Measurements from ENCODE around the gene AK4.
"Not testable (repeated sequence)": the region's sequence is repeated elsewhere in the genome, so short reads cannot be mapped to it uniquely, and the experiment has no call there.

The AK4 gene

DNA sequence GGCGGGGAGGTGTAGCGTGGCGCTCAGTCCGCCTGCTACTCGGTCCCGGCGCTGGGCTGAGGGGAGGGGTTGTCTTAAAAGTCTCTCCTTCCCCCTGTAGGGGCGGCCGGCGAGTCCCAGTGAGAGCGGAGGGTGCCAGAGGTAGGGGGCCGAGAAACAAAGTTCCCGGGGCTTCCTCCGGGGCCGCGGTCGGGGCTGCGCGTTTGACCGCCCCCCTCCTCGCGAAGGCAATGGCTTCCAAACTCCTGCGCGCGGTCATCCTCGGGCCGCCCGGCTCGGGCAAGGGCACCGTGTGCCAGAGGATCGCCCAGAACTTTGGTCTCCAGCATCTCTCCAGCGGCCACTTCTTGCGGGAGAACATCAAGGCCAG is at the start of gene AK4:
Gene AK4 (plus strand): TSS at position 26 of the 370 bp plus-strand sequence. CDS start 205 bp downstream, at position 231.
- in situ Hi-C loops (cut with MboI; ENCODE audit: low pct_unique_long_range_greater_than_20kb, low sequenced_read_pairs); DNase-seq: not testable (repeated sequence)

DNA sequence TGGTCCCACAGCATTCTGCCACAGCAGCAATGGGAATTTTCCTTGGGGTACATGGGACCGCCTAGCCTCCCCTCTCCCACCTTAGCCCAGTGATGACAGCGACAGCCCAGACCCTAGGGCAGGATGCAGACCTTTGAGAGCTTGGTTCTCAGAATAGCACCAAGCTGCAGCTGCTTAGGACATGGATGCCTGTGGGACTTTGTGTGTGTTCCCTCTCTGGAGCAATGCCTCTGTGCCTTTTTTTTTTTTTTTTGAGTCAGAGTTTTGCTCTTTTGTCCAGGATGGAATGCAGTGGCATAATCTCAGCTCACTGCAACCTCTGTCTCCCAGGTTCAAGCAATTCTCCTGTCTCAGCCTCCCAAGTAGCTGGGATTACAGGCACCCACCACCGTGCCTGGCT is 44.2 kb upstream of the AK4 start:
- in situ Hi-C loops (cut with MboI; ENCODE audit: low pct_unique_long_range_greater_than_20kb, low sequenced_read_pairs), result no loop called here
- no peak for DNase-seq

DNA sequence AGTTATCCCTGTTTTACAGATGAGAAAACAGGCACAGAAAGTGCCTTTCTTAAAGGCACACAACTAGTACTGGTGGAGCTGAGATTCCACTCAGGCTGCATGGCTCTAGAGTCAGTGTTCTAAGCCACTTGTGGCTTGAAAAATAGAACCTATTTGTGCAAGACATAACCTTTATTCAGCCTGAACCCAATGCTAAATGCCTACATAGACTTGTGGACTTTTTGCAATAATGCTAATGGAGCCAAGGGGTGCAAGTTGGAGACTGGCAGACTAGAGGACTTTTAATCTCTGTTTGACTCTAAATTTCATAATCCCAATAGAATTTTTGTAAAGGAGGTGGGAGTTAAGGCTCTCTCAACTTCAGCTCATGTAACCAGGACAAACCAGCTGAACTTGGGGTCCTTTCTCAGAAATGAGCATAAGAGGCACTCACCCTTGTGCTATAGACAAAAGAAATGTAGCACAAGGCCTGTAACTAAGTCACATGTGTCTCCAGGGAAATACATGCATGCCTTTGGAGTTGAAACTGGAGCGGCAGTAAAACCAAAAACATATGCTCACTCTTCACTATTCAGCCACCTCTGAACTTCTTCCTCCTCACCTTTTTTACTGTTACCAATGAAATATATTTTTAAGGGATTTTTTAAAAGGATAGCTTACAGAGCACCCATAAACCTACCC is 43.0 kb upstream of the AK4 start:
- DNase-seq, result no peak
- in situ Hi-C loops (cut with MboI; ENCODE audit: low pct_unique_long_range_greater_than_20kb, low sequenced_read_pairs), result no loop called here

DNA sequence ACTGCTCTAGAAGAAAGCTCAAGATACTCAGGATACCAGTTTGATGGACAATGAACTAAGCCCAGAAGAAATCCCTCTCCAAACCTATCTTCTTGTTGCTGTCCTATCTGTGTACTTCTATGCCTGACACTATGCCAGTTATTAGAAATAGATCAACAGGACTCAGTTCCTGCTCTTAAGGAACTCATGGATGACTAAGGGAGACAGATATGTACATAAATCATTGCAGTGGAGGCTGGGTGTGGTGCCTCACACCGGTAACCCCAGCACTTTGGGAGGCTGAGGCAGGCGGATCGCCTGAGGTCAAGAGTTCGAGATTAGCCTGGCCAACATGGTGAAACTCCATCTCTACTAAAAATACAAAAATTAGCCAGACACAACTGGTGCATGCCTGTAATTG is 42.4 kb upstream of the AK4 start:
- no peak for DNase-seq
- in situ Hi-C loops (cut with MboI; ENCODE audit: low pct_unique_long_range_greater_than_20kb, low sequenced_read_pairs), result no loop called here

DNA sequence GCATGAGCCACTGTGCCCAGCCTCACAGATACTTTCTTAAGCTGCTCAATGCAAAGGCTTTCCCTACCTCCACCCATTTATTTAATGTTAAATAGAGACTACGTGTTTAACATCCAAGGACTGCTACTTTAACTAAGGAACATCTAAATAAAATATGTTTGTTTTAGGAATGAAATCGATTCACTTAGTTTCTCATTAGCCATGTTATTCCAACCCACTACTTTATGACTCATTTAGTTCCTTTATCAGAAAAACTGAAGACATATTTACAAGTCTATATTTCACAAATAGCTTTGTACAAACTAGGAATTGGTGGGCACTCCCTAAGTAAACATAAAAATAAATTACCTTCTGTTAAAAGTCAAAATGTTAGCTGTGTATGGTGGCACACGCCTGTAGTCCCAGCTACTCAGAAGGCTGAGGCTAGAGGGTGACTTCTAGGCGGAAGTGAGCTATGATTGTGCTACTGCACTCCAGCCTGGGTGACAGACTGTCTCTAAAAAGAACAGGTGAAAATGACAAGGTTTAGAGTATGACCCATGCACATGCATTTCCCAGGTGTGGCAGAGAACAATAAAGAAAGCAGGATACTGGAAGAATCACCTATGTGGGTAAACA is 39.9 kb upstream of the AK4 start:
- in situ Hi-C loops (cut with MboI; ENCODE audit: low pct_unique_long_range_greater_than_20kb, low sequenced_read_pairs), result no loop called here
- DNase-seq, result no peak

DNA sequence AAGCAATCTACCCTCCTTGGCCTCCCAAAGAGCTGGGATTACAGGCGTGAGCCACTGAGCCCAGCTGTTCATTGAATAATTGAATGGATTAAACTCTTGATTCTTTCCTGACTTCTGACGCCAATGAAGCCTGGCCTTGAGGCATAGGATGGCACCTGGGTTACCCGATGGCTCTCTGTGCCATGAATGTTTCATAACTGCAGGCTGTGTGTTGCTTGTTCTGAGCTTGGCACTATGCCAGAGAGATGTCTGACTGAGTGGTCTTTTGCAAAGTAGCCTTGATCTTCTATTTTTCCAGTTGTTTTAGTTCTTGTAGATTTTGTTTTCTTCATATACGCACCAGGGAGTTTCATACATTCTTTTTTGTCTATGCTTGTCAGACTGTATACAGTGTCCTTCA is 38.5 kb upstream of the AK4 start:
- no peak for DNase-seq
- in situ Hi-C loops (cut with MboI; ENCODE audit: low pct_unique_long_range_greater_than_20kb, low sequenced_read_pairs), result no loop called here

DNA sequence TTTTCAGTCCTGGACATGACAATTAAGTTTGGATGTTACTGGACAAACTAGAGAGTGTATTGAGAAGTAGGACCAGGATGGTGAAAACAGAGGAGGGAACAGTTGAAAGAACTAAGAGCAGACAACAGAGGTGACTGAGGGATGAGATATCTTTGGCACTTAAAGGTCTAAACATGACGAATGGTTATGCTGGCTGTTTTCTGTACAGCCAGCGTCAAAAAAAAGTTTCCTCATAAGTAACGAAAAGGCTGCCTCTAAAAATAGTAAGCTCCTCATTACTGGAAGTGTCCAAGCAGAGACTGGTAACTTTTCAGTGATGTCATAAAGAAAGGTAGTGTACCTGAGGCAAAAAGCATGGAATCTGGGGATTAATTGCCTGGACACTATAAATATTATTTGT is 35.2 kb upstream of the AK4 start:
- in situ Hi-C loops (cut with MboI; ENCODE audit: low pct_unique_long_range_greater_than_20kb, low sequenced_read_pairs), result no loop called here
- no peak for DNase-seq

DNA sequence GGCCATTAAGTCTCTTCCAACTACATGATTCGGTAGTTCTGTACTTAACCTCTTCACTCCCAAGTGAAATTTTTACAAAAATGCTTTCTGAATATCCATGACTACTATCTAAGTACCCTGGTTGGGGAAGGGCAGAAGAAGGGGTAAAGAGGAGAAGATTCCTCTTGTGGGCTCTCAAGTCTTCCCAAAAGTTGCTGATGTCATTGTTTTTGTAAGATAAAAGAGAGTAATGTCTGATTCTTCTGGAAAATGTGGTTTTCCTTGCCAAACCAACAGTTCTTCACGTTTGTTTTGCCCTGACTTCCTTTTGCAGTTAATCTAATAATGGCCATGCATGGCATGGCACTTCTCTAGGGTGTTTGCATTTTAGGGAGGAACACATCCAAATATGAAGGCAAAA is 34.7 kb upstream of the AK4 start:
- DNase-seq, result peak; percentile 9
- in situ Hi-C loops (cut with MboI; ENCODE audit: low pct_unique_long_range_greater_than_20kb, low sequenced_read_pairs), result no loop called here

DNA sequence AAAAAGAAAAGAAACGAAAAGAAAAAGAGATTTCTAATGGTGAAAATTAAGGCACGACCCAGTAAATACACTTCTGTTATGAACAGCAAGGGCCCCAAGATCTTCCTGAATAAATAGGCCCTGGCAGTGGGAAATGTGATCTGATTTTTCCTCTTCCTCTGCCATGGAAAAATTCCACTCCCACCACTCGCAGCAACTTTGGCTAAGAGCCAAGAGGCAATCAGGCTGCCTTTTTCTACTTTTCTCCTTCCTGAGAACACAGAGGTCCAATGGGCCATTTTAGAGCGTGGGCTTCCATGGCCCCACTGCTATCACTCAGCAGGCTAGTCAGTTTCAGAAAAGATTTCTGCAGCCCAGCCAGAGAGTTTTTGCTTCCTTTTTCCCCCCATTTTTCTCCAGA is 33.7 kb upstream of the AK4 start:
- in situ Hi-C loops (cut with MboI; ENCODE audit: low pct_unique_long_range_greater_than_20kb, low sequenced_read_pairs), result no loop called here
- DNase-seq, result no peak

DNA sequence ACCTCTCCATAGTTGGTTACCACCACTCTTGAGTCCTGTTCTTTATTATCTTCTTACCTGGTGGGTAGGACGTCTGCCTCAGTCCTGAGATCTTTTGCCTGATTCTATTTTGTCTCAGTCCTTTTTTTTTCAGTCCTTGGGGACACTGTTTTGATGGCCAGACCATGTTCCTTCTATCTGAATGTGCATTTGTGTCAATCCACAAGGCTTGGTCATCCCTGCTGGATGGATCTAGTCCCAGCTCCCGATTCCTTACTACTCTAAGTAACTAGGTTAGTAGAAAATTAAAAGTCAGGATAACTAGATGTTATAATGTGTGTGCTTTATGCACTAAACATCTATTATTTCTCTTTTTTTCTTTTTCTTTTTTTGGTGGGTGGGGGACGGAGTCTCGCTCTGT is 28.1 kb upstream of the AK4 start:
- in situ Hi-C loops (cut with MboI; ENCODE audit: low pct_unique_long_range_greater_than_20kb, low sequenced_read_pairs), result no loop called here
- DNase-seq, result no peak

DNA sequence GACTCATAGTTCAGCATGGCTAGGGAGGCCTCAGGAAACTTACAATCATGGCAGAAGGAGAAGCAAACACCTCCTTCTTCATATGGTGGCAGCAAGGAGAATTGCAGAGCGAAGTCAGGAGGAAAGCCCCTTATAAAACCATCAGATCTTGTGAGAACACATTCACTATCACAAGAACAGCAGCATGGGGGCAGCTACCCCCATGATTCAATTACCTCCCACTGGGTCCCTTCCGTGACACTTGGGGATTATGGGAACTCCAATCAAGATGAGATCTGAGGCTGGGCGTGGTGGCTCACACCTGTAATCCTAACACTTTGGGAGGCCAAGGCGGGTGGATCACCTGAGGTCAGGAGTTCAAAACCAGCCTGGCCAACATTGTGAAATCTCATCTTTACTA is 18.9 kb upstream of the AK4 start:
- in situ Hi-C loops (cut with MboI; ENCODE audit: low pct_unique_long_range_greater_than_20kb, low sequenced_read_pairs); DNase-seq: not testable (repeated sequence)

DNA sequence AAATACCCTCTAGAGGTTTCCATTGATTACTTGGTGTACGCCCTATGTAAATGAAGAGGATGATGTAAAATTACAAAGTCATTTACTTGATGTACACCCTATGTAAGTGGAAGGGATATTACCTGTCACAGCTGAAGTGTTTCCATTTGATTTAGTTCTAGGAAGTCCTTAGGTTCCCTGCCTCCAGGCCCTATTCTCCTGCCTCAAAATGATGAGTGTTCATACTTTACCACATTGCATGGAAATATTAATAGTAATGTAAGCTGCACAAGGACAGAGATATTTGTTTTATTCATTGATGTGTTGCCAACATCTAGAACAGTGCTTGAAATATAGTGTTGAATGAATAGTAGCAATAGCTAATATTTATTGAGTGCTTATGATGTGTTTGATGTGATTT is 9.5 kb upstream of the AK4 start:
- DNase-seq, result no peak
- in situ Hi-C loops (cut with MboI; ENCODE audit: low pct_unique_long_range_greater_than_20kb, low sequenced_read_pairs), result no loop called here

DNA sequence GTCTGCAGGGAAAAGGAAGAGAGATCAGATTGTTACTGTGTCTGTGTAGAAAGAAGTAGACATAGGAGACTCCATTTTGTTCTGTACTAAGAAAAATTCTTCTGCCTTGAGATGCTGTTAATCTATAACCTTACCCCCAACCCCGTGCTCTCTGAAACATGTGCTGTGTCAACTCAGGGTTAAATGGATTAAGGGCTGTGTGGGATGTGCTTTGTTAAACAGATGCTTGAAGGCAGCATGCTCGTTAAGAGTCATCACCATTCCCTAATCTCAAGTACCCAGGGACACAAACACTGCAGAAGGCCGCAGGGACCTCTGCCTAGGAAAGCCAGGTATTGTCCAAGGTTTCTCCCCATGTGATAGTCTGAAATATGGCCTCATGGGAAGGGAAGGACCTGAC is 8.2 kb upstream of the AK4 start:
- in situ Hi-C loops (cut with MboI; ENCODE audit: low pct_unique_long_range_greater_than_20kb, low sequenced_read_pairs); DNase-seq: not testable (repeated sequence)

DNA sequence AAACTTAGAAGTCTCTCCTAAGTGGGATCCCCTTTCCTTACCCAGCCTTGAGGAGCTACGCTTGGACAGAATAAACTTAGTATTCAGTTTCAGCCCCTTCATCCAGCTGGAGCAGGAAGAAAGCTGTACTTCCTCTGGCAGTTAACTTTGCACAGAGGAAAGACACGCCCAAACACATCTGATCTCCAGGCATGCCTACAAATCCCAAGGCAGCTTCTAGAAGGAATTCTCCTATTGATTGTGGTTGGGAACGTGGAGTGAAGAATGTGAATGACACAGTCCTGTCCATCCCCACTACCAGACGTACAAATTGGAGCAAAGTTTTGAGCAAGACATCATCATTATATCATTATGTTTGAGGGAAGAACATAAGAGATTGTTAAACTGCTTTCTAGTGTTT is 6.6 kb upstream of the AK4 start:
- no peak for DNase-seq
- in situ Hi-C loops (cut with MboI; ENCODE audit: low pct_unique_long_range_greater_than_20kb, low sequenced_read_pairs), result no loop called here

DNA sequence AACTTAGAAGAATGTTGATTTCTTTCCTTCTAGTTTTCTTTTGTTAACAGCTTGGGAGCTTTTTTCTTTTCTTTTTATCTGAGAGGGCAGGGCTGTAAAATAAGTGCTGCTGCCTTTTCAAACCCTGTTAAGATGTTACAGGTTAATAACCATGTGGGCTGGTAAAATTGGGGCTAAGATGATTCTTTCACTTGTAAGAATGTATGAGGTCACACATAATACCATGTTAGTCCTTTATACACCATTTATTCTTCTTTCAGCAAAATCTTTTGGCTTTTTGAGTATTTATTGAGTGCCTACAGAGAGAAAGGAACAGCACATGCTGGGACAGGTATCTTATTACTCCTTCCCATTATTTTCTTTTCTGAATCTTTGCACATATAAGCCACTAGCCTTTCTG is 6.1 kb upstream of the AK4 start:
- in situ Hi-C loops (cut with MboI; ENCODE audit: low pct_unique_long_range_greater_than_20kb, low sequenced_read_pairs), result no loop called here

DNA sequence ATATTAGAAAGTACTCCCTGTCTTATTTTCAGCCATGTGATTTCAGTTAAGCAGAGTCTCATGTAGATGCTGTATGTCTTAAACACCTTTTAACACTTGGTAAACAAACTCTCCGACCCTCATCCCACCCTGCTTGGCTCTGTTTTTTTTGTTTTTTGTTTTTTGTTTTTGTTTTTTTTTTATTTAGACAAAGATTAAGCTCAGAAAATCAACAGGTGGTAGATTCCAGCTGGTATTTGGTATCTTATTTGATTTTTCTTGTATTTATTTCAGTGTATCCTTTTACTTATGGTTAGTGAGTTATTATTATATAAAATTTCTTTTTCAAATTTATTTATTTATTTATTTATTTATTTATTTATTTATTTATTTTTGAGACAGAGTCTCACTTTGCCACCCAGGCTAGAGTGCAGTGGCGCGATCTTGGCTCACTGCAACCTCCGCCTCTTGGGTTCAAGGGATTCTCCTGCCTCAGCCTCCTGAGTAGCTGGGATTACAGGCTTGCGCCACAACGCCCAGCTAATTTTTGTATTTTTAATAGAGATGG is 4.8 kb upstream of the AK4 start:
- in situ Hi-C loops (cut with MboI; ENCODE audit: low pct_unique_long_range_greater_than_20kb, low sequenced_read_pairs); DNase-seq: not testable (repeated sequence)

More for the DNA sequence above, 6.1 kb upstream of the AK4 start:
- DNase-seq, result no peak

DNA sequence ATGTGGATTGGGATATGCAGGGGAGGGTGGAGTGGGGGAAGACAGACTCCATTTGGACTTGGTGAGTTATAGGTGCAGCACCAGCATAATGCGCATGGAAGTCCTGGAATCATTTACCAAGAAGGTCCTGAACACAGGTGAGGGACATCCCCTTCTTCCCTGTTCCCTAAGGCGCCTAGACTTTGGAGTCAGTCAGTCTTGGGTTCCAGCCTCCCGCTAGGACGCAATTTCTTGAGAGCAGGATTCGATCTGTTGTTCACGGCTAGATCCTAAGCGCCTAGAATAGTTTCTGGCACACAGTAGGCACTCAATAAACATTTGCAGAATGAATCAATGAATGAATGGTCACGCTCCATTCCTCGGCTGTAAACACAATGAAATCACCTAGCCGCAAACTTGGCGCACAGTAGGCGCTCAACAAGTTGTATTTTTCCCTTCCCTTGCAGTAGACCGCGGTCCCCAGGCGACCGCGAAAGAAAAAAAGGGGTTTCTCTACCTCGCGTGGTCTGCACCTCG is 1.0 kb upstream of the AK4 start:
- in situ Hi-C loops (cut with MboI; ENCODE audit: low pct_unique_long_range_greater_than_20kb, low sequenced_read_pairs), result no loop called here
- no peak for DNase-seq

DNA sequence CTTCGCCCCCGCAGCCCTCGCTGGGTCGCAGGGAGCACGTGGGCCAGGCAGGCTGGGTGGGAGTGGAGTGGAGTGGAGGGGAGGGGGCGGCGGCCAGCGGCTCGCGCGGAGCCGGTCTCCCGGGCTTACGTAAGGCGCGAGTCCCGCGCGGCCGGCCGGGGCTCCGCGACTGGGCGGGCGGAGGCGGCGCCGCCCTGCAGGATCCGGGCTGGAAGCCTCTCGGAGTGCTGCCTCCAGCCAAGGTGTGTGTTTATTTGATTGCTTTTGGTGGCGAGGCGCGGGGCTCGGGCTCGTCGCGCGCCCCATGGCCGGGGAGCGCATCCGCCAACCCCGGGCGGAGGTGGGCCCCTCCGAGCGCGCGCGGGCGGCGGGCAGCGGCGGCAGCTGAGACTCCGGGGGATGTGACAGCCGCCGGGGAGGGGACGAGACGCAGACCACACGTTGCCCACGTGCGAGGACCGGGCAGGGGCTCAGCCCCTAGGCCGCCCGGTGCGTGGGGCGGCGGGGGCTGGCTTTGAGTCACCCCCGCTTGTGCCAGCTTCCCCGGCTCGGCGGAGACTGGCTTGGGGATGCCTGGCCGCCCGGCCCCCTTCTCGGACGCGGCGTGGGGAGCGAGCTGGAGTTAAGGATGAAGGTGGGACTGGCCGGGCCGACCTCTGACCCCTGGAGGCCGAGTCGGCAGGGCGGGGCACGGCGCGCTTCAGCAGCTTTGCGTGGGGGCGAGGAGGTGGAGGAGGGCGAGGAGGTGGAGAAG is 402 bp upstream of the AK4 start:
- DNase-seq, result peak; percentile 69
- in situ Hi-C loops (cut with MboI; ENCODE audit: low pct_unique_long_range_greater_than_20kb, low sequenced_read_pairs), result no loop called here

DNA sequence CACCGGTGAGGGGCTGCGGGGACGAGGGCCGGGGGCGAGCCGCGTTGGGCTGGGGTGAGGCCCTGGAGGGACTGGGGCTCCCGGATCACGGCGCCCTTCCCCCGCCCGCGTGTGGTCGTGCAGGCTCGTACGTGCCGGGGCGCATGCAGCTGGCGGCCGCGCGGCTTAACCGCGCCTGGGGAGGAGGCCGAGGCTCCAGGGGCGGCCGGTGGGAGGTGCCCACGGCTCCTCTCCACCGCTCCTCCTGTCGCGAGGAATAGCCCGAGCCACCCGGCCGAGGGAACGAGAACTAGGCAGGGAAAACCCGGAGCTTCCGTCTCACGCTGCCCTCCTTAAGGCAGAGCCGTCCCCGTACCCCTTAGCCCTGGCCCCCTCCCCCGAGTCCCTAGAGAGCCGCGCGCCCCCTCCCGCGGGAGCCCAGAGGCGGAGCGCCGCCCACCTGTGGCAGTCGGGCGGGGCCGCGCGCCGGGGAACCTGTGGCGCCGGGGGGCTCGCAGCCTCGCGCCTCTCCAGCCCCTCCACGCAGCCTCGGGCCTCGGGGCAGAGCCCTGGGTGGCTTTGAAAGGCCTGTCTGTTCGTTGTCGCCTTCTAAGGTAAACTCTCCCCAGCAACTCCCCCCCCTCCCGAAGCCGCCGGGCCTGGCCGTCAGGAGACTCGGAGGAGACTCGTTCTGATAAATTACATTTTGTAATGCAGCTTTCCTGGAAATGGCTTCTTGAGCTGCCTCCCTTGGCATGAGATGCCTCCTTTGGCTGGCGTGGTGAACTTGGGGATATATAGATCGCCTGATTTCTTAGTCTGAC is 746 bp downstream of the AK4 start:
- peak; percentile 61 for DNase-seq
- in situ Hi-C loops (cut with MboI; ENCODE audit: low pct_unique_long_range_greater_than_20kb, low sequenced_read_pairs), result no loop called here
